Measurements from ENCODE around the gene AP2M1. TPM values are rescaled to one million over a fixed set of nuclear protein-coding genes. Genes with fewer than 3 reads are reported as not detected.

Gene AP2M1
- total and polyA plus RNA-seq, 2 of the 13 experiments (the other 11 are each of a cell fraction or from before 2014, with no cell fraction given): 126 to 146 TPM

DNA sequence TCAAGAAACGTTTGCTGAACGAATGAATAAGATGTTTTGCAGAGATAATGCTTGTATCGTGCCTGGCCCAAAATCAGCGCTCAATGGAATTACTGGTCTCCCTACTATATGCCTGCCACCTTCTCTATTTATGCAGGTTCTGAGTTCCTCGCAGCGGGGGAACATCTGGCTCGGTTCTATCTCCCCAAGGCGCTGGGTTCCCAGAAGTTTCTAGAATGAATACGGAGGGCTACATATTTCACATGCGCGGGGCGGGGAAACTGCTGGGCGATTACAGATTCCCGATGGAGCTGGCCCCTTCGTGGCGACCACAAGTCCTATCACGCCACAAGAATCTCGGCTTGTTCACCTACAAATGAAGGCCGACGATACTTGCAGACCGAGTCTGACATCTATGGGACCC, 39.9 kb upstream of the AP2M1 start (continued):
- peak; percentile 83 for TF ChIP-seq ZNF142 (CRISPR knock-in tag; IDR thresholded peaks at IDR 0.05)
- TF ChIP-seq, protein P1, sequence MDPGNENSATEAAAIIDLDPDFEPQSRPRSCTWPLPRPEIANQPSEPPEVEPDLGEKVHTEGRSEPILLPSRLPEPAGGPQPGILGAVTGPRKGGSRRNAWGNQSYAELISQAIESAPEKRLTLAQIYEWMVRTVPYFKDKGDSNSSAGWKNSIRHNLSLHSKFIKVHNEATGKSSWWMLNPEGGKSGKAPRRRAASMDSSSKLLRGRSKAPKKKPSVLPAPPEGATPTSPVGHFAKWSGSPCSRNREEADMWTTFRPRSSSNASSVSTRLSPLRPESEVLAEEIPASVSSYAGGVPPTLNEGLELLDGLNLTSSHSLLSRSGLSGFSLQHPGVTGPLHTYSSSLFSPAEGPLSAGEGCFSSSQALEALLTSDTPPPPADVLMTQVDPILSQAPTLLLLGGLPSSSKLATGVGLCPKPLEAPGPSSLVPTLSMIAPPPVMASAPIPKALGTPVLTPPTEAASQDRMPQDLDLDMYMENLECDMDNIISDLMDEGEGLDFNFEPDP (CRISPR knock-in tag; conservative IDR thresholded peaks at IDR 0.05): 0 out of 2 replicates have a peak, but pooled peaks have one; percentile 71
- TF ChIP-seq HNRNPLL (IDR thresholded peaks at IDR 0.05; ENCODE audit: low read depth, low read length, poor library complexity, severe bottlenecking): no peak
